GM11168 (cell line): Measurements from ENCODE around the gene MUC12.

Experiments used
- in situ Hi-C: fragments of 300-500 bp; cut with MboI; formaldehyde crosslinking; loops from one replicate; pipeline ENCODE4 v1.12.0; 2022; ENCODE audit warnings: low sequenced_read_pairs; ENCODE audit not compliant: unreplicated experiment

MUC12 gene

DNA sequence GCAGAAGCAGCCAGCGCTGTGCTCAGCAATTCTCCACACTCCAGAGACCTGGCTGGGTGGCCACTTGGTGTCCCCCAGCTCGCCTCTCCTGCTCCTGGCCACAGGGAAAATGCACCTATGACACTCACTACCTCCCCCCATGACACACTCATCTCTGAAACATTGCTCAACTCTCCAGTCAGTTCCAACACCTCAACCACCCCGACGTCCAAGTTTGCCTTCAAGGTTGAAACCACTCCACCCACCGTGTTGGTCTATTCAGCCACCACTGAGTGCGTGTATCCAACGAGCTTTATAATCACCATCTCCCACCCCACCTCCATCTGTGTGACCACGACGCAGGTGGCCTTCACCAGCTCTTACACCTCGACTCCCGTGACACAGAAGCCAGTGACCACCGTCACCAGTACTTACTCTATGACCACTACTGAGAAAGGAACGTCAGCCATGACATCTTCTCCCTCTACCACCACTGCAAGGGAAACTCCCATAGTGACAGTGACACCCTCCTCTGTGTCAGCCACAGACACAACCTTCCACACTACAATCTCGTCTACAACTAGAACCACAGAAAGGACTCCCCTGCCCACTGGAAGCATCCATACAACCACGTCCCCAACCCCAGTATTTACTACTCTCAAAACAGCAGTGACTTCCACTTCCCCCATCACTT lies 17.3 kb upstream of the MUC12 start:
- in situ Hi-C loops: loop anchor here (25.0 kb wide), 1 partner anchor 110 kb away; no protein-coding TSS in a partner anchor

- in situ Hi-C loops: loop anchor here (25.0 kb wide), 1 partner anchor 110 kb away; no protein-coding TSS in a partner anchor
These were observed 16.7 kb upstream of the MUC12 start for GRCh38 chr7:100952641-100953040.

- in situ Hi-C loops: loop anchor here (25.0 kb wide), 1 partner anchor 104 kb away; no protein-coding TSS in a partner anchor
These were observed 11.4 kb upstream of the MUC12 start for GRCh38 chr7:100957832-100958421.

GRCh38 chr7:100959894-100960293 lies 9.5 kb upstream of the MUC12 start:
- in situ Hi-C loops: loop anchor here (25.0 kb wide), 1 partner anchor 102 kb away; no protein-coding TSS in a partner anchor

DNA sequence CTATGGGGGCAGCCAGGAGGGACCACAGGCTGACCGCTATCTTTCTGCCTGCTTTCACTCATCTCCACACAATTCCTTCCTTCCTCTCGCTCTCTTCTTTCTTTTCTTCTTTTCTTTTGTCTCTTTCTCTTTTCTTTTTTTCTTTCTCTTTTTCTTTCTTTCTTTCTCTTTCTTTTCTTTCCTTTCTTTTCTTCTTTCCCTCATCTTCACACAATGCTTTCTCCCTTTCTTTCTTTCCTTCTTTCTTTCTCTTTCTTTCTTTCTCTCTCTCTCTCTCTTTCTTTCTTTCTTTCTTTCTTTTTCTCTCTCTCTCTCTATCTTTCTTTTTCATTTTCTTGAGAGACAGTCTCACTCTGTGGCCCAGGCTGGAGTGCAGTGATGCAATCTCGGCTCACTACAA lies 6.8 kb upstream of the MUC12 start:
- in situ Hi-C loops: loop anchor here (25.0 kb wide), 1 partner anchor 100 kb away; no protein-coding TSS in a partner anchor

GRCh38 chr7:100963386-100963785 lies 6.0 kb upstream of the MUC12 start:
- in situ Hi-C loops: loop anchor here (25.0 kb wide), 1 partner anchor 99 kb away; no protein-coding TSS in a partner anchor

DNA sequence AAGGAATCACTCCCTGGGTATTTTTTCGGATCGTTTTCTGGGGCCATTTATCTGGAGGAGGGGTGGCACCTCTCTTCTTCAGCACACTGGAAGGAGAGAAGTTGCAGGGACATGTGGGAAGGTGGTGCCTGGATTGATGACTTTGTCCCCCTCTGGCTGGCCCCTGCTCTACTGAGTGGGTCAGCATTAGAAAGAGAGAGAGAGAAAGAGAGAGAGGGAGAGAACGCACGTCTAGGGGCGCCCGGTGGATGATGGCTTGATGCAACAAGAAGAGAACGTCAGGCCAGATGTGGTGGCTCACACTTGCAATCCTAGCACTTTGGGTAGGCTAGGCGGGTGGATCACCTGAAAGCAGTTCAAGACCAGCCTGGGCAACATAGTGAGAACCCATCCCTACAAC lies 5.5 kb upstream of the MUC12 start:
- in situ Hi-C loops: loop anchor here (25.0 kb wide), 1 partner anchor 98 kb away; no protein-coding TSS in a partner anchor

DNA sequence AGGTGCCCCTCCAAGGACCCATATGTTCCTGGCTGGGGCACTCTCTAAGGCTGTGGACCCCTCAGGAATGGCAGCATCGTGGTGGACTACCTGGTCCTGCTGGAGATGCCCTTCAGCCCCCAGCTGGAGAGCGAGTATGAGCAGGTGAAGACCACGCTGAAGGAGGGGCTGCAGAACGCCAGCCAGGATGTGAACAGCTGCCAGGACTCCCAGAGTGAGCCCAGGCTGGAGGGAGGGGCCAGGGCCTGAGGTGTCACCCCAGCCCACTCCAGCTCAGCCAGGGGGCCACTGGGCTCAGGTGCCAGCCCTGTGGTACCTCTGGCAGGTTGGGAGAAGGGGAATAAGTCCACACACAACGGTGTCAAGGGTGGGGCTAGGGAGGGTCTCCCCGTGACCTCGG lies 4.7 kb upstream of the MUC12 start:
- in situ Hi-C loops: loop anchor here (25.0 kb wide), 1 partner anchor 98 kb away; no protein-coding TSS in a partner anchor

DNA sequence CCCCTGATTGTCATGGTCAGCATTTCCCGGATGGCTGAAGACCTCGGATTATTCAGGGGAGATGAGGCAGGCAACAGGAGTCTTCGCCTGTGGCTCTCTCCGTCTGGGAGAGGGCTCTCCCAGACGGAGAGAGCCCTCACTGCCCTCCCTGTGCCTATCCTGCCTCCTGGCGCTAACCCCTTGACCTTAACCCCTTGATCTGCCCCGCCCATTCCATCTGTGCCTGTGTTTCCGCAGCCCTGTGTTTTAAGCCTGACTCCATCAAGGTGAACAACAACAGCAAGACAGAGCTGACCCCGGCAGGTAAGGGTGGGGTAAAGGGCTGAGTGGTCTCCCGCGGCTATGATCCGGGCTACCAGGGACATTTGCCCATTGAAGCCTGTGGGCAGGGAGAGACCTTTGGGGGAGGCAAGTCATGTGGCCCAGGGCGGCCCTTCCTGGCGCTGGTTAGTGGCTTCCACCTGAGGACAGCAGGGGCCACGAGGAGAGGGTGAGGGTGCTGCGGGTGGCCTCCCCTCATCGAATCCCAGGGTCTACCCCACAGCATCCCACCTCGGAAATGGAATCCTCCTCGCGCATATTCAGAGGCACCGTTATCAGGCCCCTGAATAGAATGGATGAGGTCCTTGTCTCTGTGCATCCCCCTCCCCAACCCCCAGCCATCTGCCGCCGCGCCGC lies 4.2 kb upstream of the MUC12 start:
- in situ Hi-C loops: loop anchor here (25.0 kb wide), 1 partner anchor 97 kb away; no protein-coding TSS in a partner anchor

GRCh38 chr7:100965723-100966541 lies 3.4 kb upstream of the MUC12 start:
- in situ Hi-C loops: loop anchor here (25.0 kb wide), 1 partner anchor 96 kb away; no protein-coding TSS in a partner anchor

GRCh38 chr7:100966542-100967291 lies 2.6 kb upstream of the MUC12 start:
- in situ Hi-C loops: loop anchor here (25.0 kb wide), 1 partner anchor 96 kb away; no protein-coding TSS in a partner anchor

- in situ Hi-C loops: loop anchor here (25.0 kb wide), 1 partner anchor 95 kb away; no protein-coding TSS in a partner anchor
These were observed 2.0 kb upstream of the MUC12 start for GRCh38 chr7:100967292-100967863.

DNA sequence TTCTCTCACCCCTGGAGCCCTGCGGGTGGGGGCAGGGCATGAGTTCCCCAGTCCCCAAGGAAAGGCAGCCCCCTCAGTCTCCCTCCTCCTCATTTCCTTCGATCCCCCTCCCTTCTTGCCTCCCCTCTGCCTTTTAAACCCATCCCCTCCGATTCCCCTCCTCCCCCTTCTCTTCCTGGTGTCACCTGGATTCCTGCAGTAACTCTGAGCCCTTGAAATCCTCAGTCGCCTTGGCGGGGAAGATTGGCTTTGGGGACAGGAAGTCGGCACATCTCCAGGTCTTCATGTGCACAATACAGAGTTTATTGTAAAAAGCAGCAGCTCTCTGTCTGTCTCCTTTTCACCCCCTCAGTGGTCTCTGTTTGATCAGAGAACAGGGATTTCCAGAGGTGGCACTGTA lies 1.3 kb upstream of the MUC12 start:
- in situ Hi-C loops: loop anchor here (25.0 kb wide), 1 partner anchor 94 kb away; no protein-coding TSS in a partner anchor

GRCh38 chr7:100968650-100969049 lies 715 bp upstream of the MUC12 start:
- in situ Hi-C loops: loop anchor here (25.0 kb wide), 1 partner anchor 94 kb away; no protein-coding TSS in a partner anchor

DNA sequence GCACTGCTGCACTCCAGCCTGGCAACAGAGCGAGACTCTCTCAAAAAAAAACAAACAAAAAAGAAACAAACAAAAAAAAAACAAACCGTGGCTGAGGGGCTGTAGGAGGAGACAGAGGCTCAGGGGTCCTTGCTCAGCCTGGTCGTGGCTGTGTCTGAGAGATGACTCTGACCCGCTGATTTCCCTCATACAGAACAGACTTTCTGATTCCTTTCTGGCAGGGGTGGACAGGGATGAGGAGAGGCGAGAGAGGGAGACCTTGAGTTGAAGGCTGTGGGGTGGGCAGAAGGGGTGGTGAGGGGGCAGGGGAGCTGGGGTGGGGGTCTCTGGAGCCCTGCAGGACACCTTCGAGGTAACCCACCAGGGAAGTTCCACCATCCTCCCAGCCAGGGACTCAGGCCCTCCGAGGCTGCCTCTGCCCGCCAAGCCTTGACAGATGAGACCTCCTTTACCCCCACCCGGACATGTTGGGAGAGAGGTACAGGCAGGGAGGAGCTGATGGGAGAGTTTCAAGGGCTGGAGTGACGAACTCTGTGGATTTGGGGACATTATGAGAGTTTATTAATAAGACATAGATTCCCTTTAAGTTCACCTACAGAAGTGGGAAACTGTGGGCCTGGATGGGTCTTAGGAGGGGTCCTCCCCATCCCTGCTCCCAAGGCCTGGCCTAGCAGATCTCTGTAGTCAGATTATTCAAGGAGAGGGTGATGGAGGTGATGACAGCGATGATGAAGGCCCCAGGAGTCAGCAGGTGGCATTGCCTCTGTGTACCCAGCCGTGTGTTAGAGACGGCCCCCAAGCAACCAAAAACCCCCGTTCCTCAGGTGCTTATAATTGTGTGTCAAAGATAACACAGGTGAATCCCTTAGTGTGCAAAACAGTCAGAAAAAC lies 2.0 kb downstream of the MUC12 start:
- in situ Hi-C loops: loop anchor here (25.0 kb wide), 1 partner anchor 91 kb away; no protein-coding TSS in a partner anchor

DNA sequence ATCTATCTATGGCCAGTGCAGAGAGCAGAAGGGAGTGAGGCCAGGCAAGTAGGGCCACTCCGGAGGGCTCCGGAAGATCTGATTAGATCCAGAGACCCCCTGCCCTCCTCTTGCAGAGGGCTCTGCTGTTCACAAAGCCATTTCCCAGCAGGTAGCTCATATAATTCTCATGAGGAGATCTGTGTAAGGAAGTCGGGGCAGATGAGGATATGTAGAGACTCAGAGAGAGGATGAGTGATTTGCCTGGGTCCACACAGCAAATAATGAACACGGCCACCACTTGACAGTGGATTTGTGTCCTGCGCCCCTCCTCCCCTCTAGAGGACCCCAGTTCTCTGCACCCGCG lies 2.6 kb downstream of the MUC12 start:
- in situ Hi-C loops: loop anchor here (25.0 kb wide), 1 partner anchor 90 kb away; no protein-coding TSS in a partner anchor

DNA sequence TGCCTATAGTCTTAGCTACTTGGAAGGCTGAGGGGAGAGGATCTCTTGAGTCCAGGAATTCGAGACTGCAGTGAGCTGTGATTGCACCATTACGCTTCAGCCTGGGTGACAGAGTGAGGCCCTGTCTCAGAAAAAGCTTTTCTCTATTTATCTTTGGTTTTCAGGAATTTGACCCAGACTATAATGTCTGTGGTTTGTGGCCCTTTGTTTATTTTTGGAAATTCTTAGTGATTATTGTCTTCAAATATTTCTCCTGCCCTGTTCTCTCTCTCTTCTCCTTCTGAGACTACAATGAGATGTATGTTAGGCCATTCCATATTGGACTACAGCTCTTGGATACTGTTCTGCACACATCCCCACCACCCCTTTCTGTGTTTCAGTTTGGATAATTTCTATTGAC lies 4.7 kb downstream of the MUC12 start:
- in situ Hi-C loops: loop anchor here (25.0 kb wide), 1 partner anchor 88 kb away; no protein-coding TSS in a partner anchor
